UCSD-AML1 (cell line): ENCODE measurements around the gene NECAP2.
"Not testable (repeated sequence)": the region's sequence is repeated elsewhere in the genome, so short reads cannot be mapped to it uniquely, and the experiment has no call there.

Source experiments
- DNase-seq: peaks from one replicate; lab custom pipeline; 2025; ENCODE audit not compliant: unreplicated experiment; lab: John Stamatoyannopoulos, UW

Gene NECAP2

DNA sequence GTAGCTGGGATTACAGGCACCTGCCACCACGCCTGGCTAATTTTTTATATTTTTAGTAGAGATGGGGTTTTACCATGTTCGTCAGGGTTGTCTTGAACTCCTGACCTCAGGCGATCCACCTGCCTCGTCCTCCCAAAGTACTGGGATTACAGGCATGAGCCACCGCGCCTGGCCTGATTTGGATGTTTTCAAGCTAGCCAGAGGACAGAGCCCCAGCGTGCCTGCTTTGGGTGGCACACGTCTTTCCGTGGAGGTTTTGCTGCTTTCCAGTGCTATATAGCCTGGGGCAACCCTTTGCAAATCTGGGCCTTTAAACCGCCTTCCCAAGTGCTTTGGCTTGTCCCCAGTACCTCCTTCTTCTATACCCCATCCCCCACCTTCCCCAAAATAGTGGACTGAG, 15.6 kb downstream of the NECAP2 start:
- DNase-seq, result not testable (repeated sequence)

DNA sequence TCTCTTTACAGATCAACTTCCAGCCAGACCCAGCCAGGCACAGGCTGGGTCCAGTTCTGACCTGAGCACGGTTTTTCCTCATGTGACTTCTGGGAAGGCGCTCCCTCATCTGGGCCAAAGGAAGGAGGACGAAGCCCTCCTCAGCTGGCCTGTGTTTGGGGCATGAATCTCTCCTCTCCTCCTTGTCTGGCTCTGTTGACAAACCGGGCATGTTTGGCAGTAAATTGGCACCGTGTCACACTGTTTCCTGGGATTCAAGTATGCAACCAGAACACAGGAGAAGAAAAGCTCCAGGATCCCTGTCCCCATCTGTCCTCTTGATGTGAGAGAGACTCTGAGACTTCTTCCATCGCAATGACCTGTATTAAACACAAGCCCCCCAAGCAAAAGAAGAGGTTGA, 18.3 kb downstream of the NECAP2 start:
- no peak for DNase-seq

DNA sequence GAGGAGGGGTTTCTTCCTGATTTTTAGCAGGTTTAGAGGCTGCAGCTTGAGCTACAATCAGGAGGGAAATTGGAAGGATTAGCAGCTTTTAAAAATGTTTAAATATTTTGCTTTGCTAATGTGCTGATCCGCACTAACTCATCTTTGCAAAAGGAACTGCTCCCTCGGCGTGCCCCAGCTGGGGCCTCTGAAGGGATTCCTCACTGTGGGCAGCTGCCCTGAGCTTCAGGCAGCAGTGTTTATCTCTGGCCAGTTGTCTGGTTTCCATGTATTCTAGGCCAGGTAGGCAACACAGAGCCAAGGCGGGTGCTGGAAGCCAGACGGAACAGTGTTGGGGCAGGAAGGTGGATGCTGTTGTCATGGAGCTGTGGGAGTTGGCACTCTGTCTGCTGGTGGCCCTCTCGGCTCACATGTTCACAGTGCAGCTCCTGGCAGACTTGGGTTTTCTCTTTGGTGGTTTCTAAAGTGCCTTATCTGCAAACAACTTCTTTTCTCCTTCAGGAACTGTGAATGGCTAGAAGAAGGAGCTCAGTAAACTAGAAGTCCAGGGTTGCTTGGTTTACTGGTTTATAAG, 18.9 kb downstream of the NECAP2 start:
- no peak for DNase-seq

DNA sequence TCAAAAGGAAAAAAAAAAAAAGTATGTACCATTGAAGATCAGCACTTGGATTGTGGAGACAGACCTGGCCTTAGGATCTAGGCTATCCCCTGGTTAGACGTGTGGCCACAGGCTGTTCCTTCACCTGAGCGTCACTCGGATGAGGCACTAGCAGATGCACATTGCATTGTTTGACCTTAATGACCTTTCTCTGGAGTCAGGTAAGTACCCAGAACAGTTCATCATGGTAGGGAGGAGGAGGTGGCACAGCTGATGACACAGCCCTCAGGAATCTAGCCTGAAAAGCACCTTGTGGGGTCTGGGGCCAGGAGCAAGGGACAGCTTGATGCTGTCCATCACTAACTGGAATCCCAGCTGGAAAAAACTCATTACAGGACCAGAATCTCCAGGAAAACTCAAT, 21.2 kb downstream of the NECAP2 start:
- DNase-seq, result no peak

DNA sequence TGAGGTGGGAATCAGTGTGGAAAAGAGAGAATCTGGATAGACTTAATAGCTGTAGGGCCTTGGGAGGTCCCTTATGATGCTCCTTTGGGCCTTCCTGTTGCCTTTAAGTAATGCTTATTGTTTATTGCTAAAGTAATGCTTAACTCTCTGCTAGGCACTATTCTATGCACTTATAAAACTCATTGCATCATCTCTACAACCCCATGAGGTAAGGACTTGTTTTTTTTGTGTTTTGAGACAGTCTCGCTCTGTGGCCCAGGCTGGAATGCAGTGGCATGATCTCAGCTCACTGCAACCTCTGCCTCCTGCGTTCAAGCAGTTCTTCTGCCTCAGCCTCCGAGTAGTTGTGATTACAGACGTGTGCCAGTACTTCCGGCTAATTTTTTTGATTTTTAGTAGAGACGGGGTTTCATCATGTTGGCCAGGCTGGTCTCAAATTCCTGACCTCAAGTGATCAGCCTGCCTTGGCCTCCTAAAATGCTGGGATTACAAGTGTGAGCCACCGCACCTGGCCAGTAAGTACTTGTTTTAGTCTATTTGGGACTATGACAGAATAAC, 22.3 kb downstream of the NECAP2 start:
- no peak for DNase-seq

DNA sequence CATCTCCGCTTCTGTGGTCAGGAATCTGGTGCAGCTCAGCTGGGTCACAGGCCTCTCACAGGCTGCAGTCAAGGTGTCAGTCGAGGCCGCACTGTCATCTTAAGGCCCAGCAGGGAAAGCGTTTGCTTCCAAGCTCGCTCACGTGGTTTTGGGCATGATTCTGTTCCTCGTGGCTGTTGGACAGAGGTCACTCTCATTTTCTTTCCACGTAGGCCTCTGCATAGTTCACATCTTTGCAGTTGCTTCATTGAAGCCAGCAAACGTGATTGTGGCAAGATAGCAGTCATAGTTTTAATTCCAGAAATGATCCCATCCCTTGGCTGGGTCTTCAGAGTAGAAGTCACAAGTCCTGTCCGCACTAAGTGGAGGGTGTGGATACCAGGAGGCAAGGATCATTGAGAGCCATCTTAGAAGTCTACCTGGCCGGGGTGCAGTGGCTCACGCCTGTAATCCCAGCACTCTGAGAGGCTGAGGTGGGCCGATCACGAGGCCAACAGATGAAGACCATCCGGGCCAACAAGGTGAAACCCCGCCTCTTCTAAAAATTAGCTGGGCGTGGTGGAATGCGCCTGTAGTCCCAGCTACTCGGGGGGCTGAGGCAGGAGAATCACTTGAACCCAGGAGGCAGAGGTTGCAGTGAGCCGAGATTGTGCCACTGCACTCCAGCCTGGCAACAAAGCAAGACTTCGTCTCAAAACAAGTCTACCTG, 24.5 kb downstream of the NECAP2 start:
- no peak for DNase-seq

DNA sequence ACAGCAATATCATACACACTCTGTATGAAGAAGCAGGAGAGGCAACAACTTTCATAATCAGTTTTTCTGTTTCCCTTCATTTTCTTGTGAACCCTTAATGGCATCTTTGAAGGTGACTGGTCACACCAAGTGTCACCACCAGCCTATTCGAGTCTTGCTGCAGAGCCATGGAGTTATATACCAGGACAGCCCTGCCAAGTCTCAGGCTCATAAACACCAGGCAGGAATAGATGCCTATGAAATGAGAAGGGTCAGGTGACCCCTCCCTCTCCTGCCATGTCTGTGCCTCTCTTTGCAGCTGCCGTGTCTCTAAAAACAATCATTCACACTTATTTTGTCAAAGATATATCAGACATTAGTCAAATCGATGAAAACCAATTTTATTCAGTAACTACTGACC, 28.0 kb downstream of the NECAP2 start:
- no peak for DNase-seq

DNA sequence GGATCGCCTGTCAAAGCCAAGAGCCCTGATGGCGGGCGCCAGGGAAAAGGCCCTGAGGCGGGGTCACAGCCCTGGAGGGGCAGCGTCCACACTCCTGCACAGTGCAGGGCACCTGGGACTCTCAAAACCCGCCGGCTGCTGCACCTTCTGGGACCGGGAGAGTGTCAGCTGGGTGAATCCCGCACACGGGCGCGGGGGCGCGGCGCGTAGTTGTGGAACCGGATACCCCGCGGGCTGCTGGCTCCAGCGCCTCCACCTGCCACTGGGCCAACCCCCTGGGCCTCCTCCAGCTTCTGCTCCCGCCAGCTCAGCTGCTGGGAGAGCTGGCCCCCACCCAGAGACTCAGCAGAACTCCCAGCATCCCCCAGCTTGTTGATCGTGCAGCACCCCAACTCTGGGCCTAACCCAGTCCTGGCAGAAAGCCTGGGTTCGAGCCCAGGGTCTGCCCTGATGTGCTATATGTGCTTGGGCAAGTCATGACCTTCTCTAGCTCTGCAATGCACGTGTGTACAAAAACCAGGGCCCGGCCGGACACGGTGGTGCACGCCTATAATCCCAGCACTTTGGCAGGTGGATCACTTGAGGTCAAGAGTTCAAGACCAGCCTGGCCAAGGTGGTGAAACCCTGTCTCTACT, 33.8 kb downstream of the NECAP2 start:
- no peak for DNase-seq

DNA sequence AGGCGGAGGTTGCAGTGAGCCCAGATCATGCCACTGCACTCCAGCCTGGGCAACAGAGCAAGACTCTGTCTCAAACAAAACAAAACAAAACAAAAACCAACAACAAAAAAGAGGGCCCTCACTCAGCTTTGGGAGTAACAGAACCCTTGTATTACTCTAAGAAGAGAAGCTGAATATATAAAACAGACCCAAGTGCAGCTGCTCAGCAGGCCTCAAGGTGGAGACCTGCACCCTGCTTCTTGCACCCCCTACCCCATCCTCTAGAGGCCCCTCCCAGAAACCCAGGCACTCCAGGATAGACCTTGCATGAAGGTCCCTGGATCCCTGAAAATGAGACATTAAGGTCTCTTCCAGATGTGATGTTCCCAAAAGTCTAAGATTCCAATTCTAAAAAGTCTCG, 34.4 kb downstream of the NECAP2 start:
- not testable (repeated sequence) for DNase-seq

DNA sequence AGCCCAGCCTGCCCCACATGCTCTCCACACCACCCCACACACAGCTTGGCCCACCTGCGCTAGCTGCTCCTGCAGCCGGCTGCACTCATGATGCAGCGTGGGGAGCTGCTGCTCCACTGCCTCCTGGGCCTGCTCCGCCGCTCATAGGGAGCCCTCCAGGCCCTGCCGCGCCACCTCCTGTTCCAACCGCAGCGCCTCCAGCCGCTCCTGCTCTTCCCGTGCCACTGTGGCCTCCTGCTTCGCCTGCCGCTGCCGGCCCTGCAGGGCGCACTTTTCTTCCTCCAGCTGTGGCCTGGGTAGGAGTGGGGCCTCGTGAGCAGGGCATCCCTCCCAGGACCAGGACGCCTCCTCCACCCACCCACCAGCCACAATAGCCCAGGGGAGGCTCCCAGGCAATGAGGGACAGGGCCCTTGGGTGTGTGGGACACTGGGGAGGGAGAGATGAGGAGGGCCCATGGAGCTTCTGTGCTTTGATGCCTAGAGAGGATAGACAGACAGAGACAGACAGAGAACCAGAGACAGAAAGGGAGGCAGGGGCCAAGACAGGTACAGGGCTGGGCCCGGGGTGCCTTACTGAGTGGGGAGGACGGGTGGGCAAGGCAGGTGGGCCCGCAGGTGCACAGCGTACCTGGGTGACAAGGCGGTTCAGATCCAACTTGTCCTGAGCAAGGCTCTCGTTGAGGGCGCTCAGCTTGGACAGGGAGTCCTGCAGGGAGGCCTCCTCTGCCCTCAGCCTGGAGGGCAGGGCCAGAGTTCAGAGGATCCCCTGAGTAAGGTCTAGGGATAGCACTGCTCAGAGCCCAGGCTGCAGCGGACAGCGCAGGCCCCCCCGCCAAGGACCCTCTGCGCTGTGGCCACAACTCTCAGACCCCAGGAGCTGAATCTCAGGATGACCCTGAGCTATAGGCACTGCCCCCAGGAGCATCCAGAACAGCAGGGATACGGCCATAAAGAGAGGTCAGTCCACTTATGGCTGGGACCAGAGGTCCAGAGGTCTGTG, 35.5 kb downstream of the NECAP2 start:
- not testable (repeated sequence) for DNase-seq

DNA sequence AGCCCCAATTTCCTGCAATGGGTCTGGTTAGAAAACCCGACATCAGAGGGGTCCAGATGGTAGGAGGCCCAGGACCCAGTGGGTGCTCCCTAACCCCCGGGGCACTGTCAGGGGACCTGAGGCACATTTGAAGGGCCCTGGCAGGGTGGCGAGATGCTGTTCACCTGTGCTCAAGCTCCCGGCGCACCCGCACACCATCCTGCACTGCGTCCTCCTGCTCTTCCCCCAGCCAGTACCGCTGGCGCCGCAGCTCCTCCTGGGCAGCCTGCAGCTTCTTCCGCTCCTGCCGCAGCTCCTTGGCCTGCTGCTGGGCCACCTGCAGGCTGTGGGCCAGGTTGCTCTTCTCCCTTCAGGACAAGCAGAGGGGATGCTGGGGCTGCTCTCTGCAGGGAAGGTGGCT, 37.6 kb downstream of the NECAP2 start:
- DNase-seq, result no peak

DNA sequence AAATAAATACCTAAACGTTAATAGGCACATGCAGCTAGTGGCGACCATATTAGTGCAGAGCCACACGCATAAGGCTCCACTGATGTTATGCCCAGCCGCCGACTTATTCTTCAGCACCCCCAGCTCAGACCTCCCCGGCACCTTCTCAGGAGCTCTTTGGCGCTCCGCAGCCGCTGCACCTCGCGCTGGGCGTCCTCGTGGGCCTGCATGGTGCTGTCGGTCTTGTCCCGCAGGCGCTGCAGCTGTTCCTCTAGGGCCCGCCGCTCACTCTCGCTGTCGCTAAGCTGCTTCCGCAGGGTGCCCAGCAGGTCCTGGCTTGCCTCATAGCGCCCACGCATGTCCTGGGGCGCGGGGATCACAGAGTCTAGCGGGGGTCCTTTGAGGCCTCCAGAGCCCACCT, 42.6 kb downstream of the NECAP2 start:
- not testable (repeated sequence) for DNase-seq

DNA sequence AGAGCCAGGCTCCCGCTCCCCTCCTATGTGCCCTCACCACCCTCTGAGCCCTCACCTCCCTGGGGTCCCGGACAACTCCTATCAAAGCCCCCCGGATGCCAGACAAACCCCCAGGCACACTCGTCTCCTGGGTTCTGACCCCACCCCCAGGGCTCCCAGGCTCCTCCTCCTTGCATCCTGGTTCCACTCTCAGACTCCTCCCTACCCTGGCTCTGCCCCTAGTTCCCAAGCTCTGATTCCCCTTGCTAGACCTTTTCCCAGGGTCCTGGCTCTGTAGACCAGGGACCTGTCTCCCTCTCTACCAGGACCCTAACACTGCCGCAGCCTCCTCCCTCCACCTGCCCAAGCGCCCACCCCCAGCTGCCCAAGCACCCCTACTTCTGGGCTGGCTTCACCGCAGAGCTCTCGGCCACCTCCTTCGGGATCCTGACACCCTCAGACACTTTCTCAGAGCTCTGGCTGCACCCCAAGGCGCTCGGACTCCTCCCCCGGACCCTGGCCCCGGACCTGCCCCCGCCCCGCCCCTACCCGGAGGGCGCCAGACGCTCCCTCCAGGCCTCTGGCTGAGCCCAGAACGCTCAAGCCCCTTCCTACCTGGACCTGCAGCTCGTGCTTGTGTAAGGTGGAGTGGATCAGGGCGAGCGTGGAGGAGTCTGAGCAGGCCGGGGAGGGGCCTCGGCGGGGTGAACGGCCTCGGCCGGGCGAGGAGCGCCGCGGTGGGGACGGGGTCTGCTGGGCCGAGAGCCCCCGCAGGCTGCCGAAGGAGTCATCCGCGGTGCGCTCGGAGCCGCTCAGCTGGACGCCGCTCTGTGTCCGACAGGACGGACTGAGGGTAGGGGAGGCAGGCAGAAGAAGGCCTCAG, 43.3 kb downstream of the NECAP2 start:
- not testable (repeated sequence) for DNase-seq

DNA sequence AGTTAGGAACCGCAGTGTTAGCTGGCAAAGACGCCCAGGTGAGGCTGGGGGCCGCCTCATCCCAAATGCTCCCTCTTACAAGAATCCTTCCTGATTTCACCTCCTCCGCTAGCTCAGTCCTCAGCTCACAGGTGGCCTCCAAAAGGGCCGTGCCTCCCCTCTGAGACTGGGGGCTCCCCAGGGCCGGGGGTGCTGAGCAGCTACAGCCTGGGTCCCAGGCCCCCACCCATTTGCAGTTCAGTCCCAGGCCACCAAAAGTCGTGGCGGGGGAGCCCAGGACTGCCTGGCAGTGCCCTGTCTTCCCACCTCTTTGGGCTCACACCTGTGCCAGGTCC, 43.9 kb downstream of the NECAP2 start:
- no peak for DNase-seq

DNA sequence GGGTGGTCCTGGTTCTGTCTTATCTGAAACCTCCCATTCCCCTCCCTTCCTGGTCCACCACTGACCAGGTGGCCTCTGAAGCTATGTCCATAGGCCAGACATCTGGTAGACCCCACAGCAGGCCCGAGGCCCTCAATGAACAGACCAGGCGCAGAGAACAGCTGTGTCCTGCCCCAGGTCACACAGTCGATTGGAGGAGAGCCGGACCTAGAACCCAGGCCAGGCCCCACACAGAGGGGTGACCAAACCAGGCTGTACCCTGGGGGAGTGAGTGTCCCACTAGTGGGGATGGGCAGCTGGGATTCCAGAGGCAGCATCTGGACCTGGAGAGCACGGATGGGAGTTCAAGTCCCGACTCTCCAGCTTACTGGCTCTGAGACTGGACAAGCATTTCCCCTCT, 44.4 kb downstream of the NECAP2 start:
- no peak for DNase-seq

DNA sequence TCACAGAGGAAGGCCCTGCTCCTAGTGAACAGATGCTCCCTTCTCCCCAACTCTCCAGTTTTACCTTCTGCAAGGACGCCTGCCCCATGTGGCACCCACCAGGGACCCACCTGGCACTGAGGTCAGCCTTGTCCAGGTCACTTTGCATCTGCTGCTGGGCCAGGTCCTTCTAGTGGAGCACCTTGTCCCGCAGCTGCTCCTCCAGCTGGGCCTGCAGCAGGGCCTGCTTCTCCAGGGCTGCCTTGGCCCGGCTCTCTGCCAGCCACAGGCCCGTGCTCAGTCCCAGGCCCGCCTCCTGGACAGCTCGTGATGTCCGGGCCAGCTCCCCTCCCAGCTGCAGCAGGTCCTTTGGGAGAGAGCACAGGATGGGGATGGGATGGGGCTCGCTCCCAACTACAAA, 45.8 kb downstream of the NECAP2 start:
- not testable (repeated sequence) for DNase-seq

DNA sequence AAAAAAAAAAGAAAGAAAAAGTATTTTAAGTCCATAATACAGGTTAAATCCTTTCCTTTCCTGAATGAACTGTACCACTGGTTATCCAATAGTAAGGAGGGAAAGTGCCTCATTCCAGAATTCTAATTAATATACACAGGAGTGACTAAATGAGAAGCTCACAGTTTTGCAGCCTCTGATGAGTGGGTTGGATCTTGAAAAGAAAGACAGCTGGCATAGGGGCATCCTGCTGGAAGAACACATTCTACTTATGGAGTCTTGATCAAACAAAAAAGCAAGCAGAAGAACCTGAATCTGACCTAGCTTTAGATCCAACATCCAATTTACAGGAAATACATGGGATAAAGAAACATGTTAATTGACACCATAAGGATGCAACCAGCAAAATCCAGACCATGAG, 46.5 kb downstream of the NECAP2 start:
- not testable (repeated sequence) for DNase-seq

DNA sequence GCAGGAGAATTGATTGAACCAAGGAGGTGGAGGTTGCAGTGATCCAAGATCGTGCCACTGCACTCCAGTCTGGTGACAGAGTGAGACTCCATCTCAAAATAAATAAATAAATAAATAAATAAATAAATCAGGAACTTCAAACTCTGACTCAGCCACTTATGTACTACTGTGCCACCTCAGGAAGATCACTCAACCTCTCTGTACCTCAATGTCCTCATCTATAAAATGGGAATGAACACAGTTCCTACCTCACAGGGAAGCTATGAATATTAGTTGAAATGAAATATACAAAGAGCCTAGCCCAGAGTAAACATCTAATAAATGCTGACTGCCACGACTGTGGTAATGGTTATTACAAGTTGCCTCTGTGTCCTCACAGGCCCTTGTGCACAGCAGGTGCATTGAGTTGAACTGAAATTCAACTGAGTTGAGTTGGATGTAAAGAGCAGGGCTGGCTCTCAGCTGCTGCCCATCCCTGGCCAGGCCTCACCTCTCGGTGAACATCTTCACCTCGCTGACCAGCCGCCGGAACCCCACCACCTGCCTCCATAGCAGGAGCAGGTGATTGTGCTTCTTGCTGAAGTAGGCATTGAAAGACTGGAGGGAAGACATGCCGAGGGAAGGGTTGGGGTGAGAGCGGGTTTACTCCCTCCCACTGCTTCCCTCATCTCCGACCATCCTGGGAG, 48.8 kb downstream of the NECAP2 start:
- not testable (repeated sequence) for DNase-seq

DNA sequence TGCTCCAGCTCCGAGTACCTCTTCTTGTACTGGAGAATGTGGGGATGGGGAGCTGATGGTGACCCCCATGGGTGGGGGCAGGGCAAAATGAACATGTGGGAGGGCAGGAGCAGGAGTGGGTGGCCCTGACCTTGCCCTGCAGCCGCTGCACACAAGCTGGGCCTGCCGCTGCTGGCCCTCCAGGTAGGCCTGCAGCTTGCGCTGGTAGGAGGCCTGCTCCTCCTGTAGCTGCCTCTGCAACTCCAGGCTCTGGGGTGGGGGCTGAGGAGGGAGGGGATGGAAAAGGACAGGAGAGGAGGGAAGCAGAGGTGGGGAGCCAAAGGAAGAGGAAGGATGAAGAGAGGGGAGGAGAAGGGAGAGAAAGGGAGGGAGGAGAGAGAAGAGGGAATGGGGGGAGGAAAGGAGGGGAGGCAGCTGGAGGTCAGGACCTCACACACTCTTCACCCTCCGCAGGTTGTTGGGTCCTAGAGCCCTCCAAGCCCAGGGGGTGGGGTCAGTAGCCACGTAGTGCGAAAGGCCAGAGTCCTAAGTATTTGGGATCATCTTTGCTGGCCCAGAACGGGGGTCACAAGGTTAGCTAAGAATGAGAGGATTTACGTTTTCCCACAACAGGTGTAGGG, 50.6 kb downstream of the NECAP2 start:
- no peak for DNase-seq
